CD8-positive, alpha-beta memory T cell (primary cell): ENCODE results near the gene SOX18. TPM values are rescaled to one million over a fixed set of nuclear protein-coding genes. Genes with fewer than 3 reads are reported as not detected.

Source experiments
- CTCF ChIA-PET: fragments of 350-600 bp; sonication (Branson Sonifier 250); formaldehyde crosslinking; loops from one replicate; lab custom pipeline; 2021; ENCODE audit warnings: antibody characterized with exemption; lab: Charles Lee
- POLR2A ChIA-PET: fragments of 350-600 bp; sonication (Branson Sonifier 250); formaldehyde crosslinking; loops from one replicate; lab custom pipeline; 2021; ENCODE audit warnings: antibody characterized with exemption; lab: Charles Lee
- DNase-seq, 5 donors: peaks; one replicate each; pipeline versions ENCODE4 v3.0.0 to v3.0.0-alpha.2; 2020 to 2022; ENCODE audit warnings: mixed read lengths in 1 of 5
- H3K27ac ChIP-seq: one replicate; pipeline ENCODE4 v1.7.0; 2013; ENCODE audit warnings: low read depth, mild to moderate bottlenecking, low read length, moderate library complexity
- H3K27me3 ChIP-seq: 2 replicates; pipeline ENCODE4 v1.7.0; 2013; ENCODE audit warnings: low read length, mild to moderate bottlenecking; ENCODE audit not compliant: insufficient read depth, poor library complexity, severe bottlenecking
- H3K36me3 ChIP-seq: 2 replicates; pipeline ENCODE4 v1.7.0; 2013; ENCODE audit warnings: mild to moderate bottlenecking, low read length, moderate library complexity; ENCODE audit not compliant: insufficient read depth
- H3K4me1 ChIP-seq: 2 replicates; pipeline ENCODE4 v1.7.0; 2013; ENCODE audit warnings: mild to moderate bottlenecking, low read length, moderate library complexity; ENCODE audit not compliant: insufficient read depth
- H3K4me3 ChIP-seq: 2 replicates; pipeline ENCODE4 v1.7.0; 2013; ENCODE audit warnings: mild to moderate bottlenecking, low read length
- H3K9me3 ChIP-seq: 2 replicates; pipeline ENCODE4 v1.7.0; 2013; ENCODE audit warnings: mild to moderate bottlenecking, low read length
- H3K27ac Mint-ChIP-seq, 8 donors: one replicate each; pipeline ENCODE4 v1.8.0; 2020 to 2021; ENCODE audit warnings: mixed read lengths in 8 of 8, mild to moderate bottlenecking in 6 of 8, inconsistent platforms in 3 of 8, moderate library complexity in 3 of 8
- H3K27me3 Mint-ChIP-seq, 2 donors: one replicate each; pipeline ENCODE4 v1.8.0; 2020 to 2021; ENCODE audit warnings: mixed read lengths in 2 of 2, mild to moderate bottlenecking in 1 of 2, moderate library complexity in 1 of 2
- H3K36me3 Mint-ChIP-seq, 3 donors: one replicate each; pipeline ENCODE4 v1.8.0; 2020 to 2021; ENCODE audit warnings: mixed read lengths in 3 of 3, inconsistent platforms in 1 of 3, mild to moderate bottlenecking in 1 of 3
- H3K4me1 Mint-ChIP-seq, 3 donors: one replicate each; pipeline ENCODE4 v1.8.0; 2020 to 2021; ENCODE audit warnings: mixed read lengths in 3 of 3, inconsistent platforms in 1 of 3, mild to moderate bottlenecking in 1 of 3
- H3K4me3 Mint-ChIP-seq, 7 donors: one replicate each; pipeline ENCODE4 v1.8.0; 2020 to 2021; ENCODE audit warnings: mixed read lengths in 7 of 7, mild to moderate bottlenecking in 6 of 7, moderate library complexity in 4 of 7, inconsistent platforms in 2 of 7
- H3K9me3 Mint-ChIP-seq, 5 donors: one replicate each; pipeline ENCODE4 v1.8.0; 2020 to 2022; ENCODE audit warnings: mixed read lengths in 5 of 5, mild to moderate bottlenecking in 3 of 5, moderate library complexity in 2 of 5, inconsistent platforms in 1 of 5
- polyA plus RNA-seq: library from polyadenylated mRNA; unstranded; fragments of 300-500 nt; fragmentation: Illumina TruSeq; gene quantifications from one replicate; pipeline ENCODE4 v1.2.3, GENCODE V29; 2021
- total RNA-seq, 2 experiments: library from RNA; stranded (reverse); gene quantifications; one replicate each; pipeline ENCODE4 v1.2.3, GENCODE V29; 2021

SOX18 gene
- total and polyA plus RNA-seq, 3 experiments from 2014 or later = not detected

DNA sequence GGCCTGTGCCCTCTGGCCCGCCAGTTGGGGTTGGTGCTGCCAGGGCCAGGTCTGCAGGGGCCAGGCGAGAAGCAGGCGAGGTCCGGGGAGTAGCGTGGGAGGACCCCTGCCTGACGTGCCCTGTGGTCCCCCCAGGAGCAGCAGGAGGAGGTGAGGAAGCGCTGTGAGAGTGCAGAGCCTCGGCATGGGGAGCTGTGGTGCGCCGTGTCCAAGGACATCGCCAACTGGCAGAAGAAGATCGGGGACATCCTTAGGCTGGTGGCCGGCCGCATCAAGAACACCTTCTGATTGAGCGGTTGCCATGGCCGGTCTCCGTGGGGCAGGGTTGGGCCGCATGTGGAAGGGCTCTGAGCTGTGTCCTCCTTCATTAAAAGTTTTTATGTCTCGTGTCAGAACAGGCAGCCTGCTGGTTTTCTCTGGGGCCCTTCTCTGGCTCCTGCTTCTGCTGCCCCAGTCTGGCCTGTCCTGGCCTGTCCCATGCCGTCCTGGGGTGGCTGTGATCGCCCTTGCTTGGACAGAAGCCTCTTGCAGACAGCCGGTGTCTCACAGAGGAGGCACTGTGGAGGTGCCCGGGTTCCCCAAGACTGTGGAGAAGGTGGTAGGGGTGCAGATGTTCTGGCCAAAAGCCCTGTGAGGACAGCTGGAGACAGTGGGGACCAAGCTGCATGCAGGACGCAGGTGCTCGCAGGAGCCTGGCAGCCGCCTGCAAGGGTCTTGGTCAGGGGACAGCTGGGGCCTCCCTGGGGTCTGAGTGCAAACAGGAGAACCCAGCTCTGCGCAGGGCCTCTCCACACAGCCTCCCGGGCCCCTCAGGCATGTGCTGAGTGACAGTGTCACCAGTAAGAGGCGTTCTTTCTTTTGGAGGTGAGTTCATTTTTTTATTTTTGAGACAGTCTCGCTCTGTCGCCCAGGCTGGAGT, 16.5 kb downstream of the SOX18 start:
- POLR2A ChIA-PET = no interaction called here
- peak overlapping the region in 3 of 8 donors; percentile 8 to 41 (median 17) for H3K27ac Mint-ChIP-seq
- CTCF ChIA-PET = interaction anchor here (0.9 to 1.7 kb wide), 3 partner anchors 52 to 87 kb away, joined by 3 to 4 read pairs (median 4); partner anchors contain the start of gene PRPF6

DNA sequence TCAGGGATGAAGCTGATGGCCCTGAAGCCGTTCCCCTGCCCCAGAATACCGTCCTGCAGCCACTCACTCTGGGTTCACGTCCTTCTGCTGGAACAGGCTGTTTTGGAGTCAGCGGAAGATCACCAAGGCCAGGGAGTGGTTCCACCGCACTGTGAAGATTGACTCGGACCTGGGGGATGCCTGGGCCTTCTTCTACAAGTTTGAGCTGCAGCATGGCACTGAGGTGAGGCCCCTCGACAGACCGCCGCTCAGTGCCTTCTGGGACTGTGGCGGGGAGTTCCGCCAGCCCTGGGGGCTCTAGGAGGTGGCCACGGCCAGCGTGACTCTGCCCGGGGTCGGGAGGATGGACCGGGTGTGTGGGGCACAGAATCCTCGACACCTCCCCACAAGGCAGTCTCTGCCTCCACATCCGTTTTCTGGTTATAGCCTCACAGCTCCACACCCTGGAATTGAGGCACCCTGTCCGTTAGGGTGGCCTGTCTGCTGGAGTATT, 17.6 kb downstream of the SOX18 start:
- Histone ChIP-seq H3K27ac (no peak overlapping the region), H3K27me3 (no peaks in the 10 kb centered on the region), H3K36me3 (peaks cover 33% of the 10 kb centered on the region), H3K4me3 (no peak overlapping the region), H3K9me3 (no peaks in the 10 kb centered on the region), H3K4me1 (peaks cover 31% of the 10 kb centered on the region)
- Mint-ChIP-seq H3K27ac (no peak overlapping the region), H3K9me3 (no peaks in the 10 kb centered on the region), H3K36me3 (peaks cover 5 to 73% (median 8%) of the 10 kb centered on the region in 3 donors), H3K4me1 (peaks cover 12 to 35% (median 20%) of the 10 kb centered on the region in 3 donors), H3K4me3 (no peak overlapping the region), H3K27me3 (no peaks in the 10 kb centered on the region)
- ChIA-PET CTCF (interaction anchor here (1.3 kb wide), 1 partner anchor 9 kb away, joined by 3 read pairs; no protein-coding TSS in a partner anchor), POLR2A (no interaction called here)
- DNase-seq = no peak

More for the DNA sequence above, 16.5 kb downstream of the SOX18 start:
- Mint-ChIP-seq H3K4me3 (peak overlapping the region in 1 of 7 donors; percentile 36), H3K27me3 (no peaks in the 10 kb centered on the region), H3K36me3 (peaks cover 4 to 62% (median 7%) of the 10 kb centered on the region in 3 donors), H3K9me3 (no peaks in the 10 kb centered on the region), H3K4me1 (peaks cover 14 to 46% (median 25%) of the 10 kb centered on the region in 3 donors)
- Histone ChIP-seq H3K27me3 (no peaks in the 10 kb centered on the region), H3K27ac (no peak overlapping the region), H3K9me3 (no peaks in the 10 kb centered on the region), H3K4me3 (no peak overlapping the region), H3K4me1 (peaks cover 42% of the 10 kb centered on the region), H3K36me3 (peaks cover 22% of the 10 kb centered on the region)
- no peak for DNase-seq

DNA sequence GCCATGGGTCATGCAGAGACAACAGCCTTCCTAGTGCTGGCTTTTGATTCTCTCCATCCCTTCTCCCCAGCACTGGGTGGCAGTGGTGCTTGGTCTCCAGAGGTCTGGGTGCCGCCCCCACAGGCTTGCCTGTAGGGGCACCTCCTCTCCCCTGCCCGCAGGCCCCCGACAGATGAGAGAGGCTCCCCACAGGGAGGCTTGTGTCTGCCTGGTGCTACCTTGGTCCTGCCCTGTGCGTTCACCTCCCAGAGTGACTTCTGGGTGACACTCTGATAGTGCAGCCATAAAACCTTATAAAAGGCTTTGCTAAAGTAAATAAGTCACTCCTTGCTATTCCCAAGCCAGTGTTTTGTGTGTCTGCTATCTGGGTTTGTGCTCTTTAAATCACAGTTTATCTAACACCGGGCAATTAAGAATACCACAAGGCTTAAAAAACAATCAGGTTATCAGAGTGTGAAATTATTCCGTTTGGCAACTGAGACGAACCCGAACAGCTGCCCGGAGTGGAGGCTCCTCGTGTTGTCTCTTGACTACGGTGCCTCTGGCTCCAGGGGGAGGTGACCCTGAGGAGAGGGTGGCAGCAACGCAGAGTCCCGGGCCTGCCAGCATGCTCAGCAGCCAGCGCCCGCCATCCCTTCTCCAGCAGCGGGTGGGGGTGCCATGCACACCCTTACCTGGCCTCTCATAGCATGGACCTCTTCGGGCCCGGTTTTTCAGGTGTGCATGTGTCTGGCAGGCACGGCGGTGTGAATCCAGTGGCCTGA, 18.9 kb downstream of the SOX18 start:
- no peak for DNase-seq
- no peaks in the 10 kb centered on the region for H3K9me3 ChIP-seq
- Mint-ChIP-seq H3K9me3 (no peaks in the 10 kb centered on the region), H3K27ac (peak overlapping the region in 1 of 8 donors; percentile 5), H3K4me1 (peaks cover 12 to 22% (median 19%) of the 10 kb centered on the region in 3 donors), H3K4me3 (no peak overlapping the region), H3K27me3 (no peaks in the 10 kb centered on the region), H3K36me3 (peaks cover 7 to 86% (median 10%) of the 10 kb centered on the region in 3 donors)
- H3K4me1 ChIP-seq = peaks cover 17% of the 10 kb centered on the region
- H3K36me3 ChIP-seq = peaks cover 42% of the 10 kb centered on the region
- H3K4me3 ChIP-seq = no peak overlapping the region
- H3K27ac ChIP-seq = no peak overlapping the region
- H3K27me3 ChIP-seq = no peaks in the 10 kb centered on the region
- ChIA-PET POLR2A (no interaction called here), CTCF (interaction anchor here (1.3 kb wide), 1 partner anchor 9 kb away, joined by 5 read pairs; no protein-coding TSS in a partner anchor)

DNA sequence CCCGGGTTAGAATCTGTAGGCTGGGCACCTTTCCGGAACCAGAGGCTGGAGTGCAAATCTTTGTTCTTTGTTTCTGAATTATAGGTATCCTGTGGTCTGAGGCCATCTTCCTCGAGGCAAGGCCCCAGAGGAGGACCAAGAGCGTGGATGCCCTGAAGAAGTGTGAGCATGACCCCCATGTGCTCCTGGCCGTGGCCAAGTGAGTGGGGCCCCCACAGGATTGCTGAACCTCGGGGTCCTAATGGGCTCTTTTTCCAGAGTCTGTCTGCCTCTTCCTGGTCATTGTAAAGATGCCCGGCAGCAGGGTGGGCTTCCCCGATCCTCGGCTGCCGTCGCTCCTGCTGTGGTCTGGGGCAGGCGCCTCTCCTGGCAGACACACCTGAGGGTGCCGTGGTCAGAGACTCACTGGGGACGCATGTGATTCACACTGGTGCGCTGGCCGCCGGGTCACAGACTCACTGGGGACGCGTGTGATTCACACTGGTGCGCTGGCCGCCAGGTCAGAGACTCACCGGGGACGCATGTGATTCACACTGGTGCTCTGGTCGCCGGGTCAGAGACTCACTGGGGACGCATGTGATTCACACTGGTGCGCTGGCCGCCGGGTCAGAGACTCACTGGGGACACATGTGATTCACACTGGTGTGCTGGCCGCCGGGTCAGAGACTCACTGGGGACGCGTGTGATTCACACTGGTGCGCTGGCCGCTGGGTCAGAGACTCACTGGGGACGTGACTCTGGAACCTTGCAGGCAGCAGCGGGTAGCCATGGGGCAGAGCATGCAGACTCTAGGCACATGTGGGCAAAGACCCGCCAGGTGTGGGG, 19.9 kb downstream of the SOX18 start:
- Mint-ChIP-seq H3K27me3 (no peaks in the 10 kb centered on the region), H3K4me1 (peaks cover 4 to 11% (median 9%) of the 10 kb centered on the region in 3 donors), H3K9me3 (no peaks in the 10 kb centered on the region), H3K27ac (no peak overlapping the region), H3K36me3 (peaks cover 7 to 94% (median 10%) of the 10 kb centered on the region in 3 donors), H3K4me3 (no peak overlapping the region)
- Histone ChIP-seq H3K9me3 (no peaks in the 10 kb centered on the region), H3K27me3 (no peaks in the 10 kb centered on the region), H3K4me3 (no peak overlapping the region), H3K4me1 (peaks cover 8% of the 10 kb centered on the region), H3K27ac (no peak overlapping the region), H3K36me3 (peaks cover 53% of the 10 kb centered on the region)
- no peak for DNase-seq
- POLR2A ChIA-PET = no interaction called here
- CTCF ChIA-PET = interaction anchor here (1.3 to 3.5 kb wide), 2 partner anchors 9 to 10 kb away, joined by 5 to 19 read pairs; no protein-coding TSS in a partner anchor

DNA sequence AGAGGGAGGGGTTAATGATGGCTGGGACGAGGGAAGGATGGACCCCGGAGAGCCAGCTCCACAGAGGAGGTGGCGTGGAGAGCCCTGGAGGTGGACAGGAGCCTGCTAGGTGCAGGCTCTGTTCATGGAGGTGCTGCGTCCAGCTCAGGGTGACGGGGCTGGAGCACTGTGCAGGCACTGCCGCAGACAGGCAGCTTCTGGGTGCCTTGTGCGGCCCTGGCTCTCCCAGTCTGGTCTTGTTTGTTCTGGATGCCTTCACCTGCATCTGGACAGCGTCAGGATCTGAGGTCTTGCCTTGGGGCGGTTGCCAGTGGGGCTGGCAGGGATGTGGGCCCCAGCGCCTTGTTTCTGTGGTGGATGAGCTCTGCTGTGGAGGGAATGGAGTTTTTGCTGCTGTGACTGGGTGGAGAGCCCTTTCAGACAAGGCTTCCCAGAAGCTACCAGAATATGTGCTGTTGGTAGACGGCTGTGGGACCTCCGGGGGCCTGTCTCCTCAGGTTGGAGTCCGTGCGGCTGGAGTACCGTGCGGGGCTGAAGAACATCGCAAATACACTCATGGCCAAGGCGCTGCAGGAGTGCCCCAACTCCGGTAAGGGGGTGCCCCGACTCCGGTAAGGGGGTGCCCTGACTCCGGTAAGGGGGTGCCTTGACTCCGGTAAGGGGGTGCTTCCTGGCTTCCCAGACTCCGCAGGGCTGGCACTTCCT, 21.3 kb downstream of the SOX18 start:
- POLR2A ChIA-PET = no interaction called here
- H3K27ac ChIP-seq = no peak overlapping the region
- Mint-ChIP-seq H3K27ac (peak overlapping the region in 1 of 8 donors; percentile 17), H3K9me3 (no peaks in the 10 kb centered on the region), H3K36me3 (peaks cover 7 to 97% (median 10%) of the 10 kb centered on the region in 3 donors), H3K27me3 (no peaks in the 10 kb centered on the region), H3K4me1 (no peaks in the 10 kb centered on the region), H3K4me3 (no peak overlapping the region)
- peaks cover 66% of the 10 kb centered on the region for H3K36me3 ChIP-seq
- H3K9me3 ChIP-seq = no peaks in the 10 kb centered on the region
- CTCF ChIA-PET = interaction anchor here (3.5 kb wide), 1 partner anchor 11 kb away, joined by 19 read pairs; no protein-coding TSS in a partner anchor
- H3K4me1 ChIP-seq = no peaks in the 10 kb centered on the region
- no peak for DNase-seq
- H3K4me3 ChIP-seq = no peak overlapping the region
- no peaks in the 10 kb centered on the region for H3K27me3 ChIP-seq

DNA sequence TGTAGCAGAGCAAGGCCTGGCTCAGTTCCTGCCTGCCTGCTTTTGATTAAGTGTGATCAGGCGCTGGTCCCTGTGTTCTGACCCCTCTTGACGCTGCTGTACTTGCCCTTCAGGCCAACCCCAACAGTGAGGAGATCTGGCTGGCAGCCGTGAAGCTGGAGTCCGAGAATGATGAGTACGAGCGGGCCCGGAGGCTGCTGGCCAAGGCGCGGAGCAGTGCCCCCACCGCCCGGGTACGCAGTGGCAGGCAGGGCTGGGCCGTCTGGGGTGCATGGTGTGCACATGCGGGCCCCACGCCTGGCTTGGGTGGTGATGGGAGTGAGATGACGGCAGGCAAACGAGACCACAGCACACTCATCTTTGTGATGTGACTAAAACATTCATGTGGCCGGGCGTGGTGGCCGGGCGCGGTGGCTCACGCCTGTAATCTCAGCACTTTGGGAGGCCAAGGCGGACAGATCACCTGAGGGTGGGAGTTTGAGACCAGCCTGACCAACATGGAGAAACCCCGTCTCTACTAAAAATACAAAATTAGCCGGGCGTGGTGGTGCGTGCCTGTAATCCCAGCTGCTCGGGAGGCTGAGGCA, 23.5 kb downstream of the SOX18 start:
- Mint-ChIP-seq H3K27me3 (no peaks in the 10 kb centered on the region), H3K4me1 (no peaks in the 10 kb centered on the region), H3K4me3 (no peak overlapping the region), H3K36me3 (peaks cover 7 to 99% (median 11%) of the 10 kb centered on the region in 3 donors), H3K27ac (peak overlapping the region in 2 of 8 donors; percentile 12 to 47), H3K9me3 (no peaks in the 10 kb centered on the region)
- DNase-seq = no peak
- H3K9me3 ChIP-seq = no peaks in the 10 kb centered on the region
- no peaks in the 10 kb centered on the region for H3K4me1 ChIP-seq
- H3K36me3 ChIP-seq = peaks cover 82% of the 10 kb centered on the region
- H3K4me3 ChIP-seq = no peak overlapping the region
- no peak overlapping the region for H3K27ac ChIP-seq
- POLR2A ChIA-PET = no interaction called here
- no peaks in the 10 kb centered on the region for H3K27me3 ChIP-seq
- CTCF ChIA-PET = interaction anchor here (0.7 to 3.5 kb wide), 2 partner anchors 13 to 32 kb away, joined by 4 to 19 read pairs; no protein-coding TSS in a partner anchor
